SK-N-SH treated with all-trans-retinoic acid at 6 μM for 48 hours (cell line): ENCODE data around the gene KCNT2.

Source experiments
- ARNTL ChIP-seq: fragments of 450-650 bp; formaldehyde crosslinking; IDR thresholded peaks from 2 replicates; pipeline ENCODE4 v1.5.0; 2020; ENCODE audit warnings: low read depth, mild to moderate bottlenecking, moderate library complexity, borderline replicate concordance
- ZFP3 ChIP-seq: fragments of 250-450 bp; sonication (Bioruptor Pico); IDR thresholded peaks from 2 replicates; pipeline ENCODE4 v1.5.0; 2020; ENCODE audit warnings: mild to moderate bottlenecking, moderate library complexity
- ZFP30 ChIP-seq: fragments of 450-650 bp; formaldehyde crosslinking; IDR thresholded peaks from 2 replicates; pipeline ENCODE4 v1.5.0; 2022; ENCODE audit warnings: mild to moderate bottlenecking, moderate library complexity
- ZNF565 ChIP-seq: fragments of 450-650 bp; formaldehyde crosslinking; conservative IDR thresholded peaks from 2 replicates; pipeline ENCODE4 v1.5.0; 2020; ENCODE audit warnings: low read depth, mild to moderate bottlenecking, moderate library complexity
- ZNF70 ChIP-seq: fragments of 450-650 bp; formaldehyde crosslinking; IDR thresholded peaks from 2 replicates; pipeline ENCODE4 v1.5.0; 2020; ENCODE audit warnings: mild to moderate bottlenecking, moderate library complexity
- ZNF8 ChIP-seq: fragments of 450-650 bp; formaldehyde crosslinking; IDR thresholded peaks from 2 replicates; pipeline ENCODE4 v1.5.0; 2020; ENCODE audit warnings: mild to moderate bottlenecking, moderate library complexity
- TF ChIP-seq, protein P1 (sequence below): fragments of 250-450 bp; sonication (Bioruptor Pico); IDR thresholded peaks from 2 replicates; pipeline ENCODE4 v1.5.1; 2020; ENCODE audit warnings: low read depth, mild to moderate bottlenecking, moderate library complexity
- TF ChIP-seq, protein P2 (sequence below): fragments of 250-450 bp; sonication (Bioruptor Pico); IDR thresholded peaks from 2 replicates; pipeline ENCODE4 v1.5.0; 2020; ENCODE audit warnings: mild to moderate bottlenecking, moderate library complexity

DNA sequence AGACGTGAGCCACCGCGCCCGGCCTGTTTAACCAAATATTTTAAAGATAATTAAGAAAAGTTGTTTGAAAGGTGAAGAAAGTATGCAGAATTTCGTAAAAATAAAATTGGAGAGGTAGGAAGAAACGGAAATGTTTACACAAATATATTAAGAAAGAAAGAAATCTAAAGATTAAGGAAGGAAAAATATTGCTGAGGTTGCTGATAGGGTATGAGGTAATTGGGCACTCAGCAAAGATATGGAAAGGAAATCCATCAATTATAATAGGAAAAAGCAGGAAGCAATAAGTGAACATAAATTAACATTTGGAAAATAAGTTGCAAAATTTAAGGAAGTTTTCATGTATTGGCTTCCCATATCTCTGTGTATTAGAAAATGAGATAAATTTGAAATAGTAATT lies 225.9 kb downstream of the KCNT2 start:
- no peak for TF ChIP-seq ZNF8 (CRISPR knock-in tag)
- TF ChIP-seq ZFP3 (CRISPR knock-in tag) = no peak
- TF ChIP-seq, protein P1, sequence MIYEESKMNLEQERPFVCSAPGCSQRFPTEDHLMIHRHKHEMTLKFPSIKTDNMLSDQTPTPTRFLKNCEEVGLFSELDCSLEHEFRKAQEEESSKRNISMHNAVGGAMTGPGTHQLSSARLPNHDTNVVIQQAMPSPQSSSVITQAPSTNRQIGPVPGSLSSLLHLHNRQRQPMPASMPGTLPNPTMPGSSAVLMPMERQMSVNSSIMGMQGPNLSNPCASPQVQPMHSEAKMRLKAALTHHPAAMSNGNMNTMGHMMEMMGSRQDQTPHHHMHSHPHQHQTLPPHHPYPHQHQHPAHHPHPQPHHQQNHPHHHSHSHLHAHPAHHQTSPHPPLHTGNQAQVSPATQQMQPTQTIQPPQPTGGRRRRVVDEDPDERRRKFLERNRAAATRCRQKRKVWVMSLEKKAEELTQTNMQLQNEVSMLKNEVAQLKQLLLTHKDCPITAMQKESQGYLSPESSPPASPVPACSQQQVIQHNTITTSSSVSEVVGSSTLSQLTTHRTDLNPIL = no peak
- no peak for TF ChIP-seq ARNTL (CRISPR knock-in tag)
- no peak for TF ChIP-seq ZNF70 (CRISPR knock-in tag)
- no peak for TF ChIP-seq ZNF565 (CRISPR knock-in tag)
- TF ChIP-seq, protein P2, sequence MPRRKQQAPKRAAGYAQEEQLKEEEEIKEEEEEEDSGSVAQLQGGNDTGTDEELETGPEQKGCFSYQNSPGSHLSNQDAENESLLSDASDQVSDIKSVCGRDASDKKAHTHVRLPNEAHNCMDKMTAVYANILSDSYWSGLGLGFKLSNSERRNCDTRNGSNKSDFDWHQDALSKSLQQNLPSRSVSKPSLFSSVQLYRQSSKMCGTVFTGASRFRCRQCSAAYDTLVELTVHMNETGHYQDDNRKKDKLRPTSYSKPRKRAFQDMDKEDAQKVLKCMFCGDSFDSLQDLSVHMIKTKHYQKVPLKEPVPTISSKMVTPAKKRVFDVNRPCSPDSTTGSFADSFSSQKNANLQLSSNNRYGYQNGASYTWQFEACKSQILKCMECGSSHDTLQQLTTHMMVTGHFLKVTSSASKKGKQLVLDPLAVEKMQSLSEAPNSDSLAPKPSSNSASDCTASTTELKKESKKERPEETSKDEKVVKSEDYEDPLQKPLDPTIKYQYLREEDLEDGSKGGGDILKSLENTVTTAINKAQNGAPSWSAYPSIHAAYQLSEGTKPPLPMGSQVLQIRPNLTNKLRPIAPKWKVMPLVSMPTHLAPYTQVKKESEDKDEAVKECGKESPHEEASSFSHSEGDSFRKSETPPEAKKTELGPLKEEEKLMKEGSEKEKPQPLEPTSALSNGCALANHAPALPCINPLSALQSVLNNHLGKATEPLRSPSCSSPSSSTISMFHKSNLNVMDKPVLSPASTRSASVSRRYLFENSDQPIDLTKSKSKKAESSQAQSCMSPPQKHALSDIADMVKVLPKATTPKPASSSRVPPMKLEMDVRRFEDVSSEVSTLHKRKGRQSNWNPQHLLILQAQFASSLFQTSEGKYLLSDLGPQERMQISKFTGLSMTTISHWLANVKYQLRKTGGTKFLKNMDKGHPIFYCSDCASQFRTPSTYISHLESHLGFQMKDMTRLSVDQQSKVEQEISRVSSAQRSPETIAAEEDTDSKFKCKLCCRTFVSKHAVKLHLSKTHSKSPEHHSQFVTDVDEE = no peak
- no peak for TF ChIP-seq ZFP30 (CRISPR knock-in tag)
